HepG2 (cell line): ENCODE data around the gene OR10A2.

Source experiments
- BORCS8-MEF2B ChIP-seq: sonication (generic); formaldehyde crosslinking; IDR thresholded peaks from 2 replicates; pipeline ENCODE4 v1.8.0; 2022; ENCODE audit warnings: mild to moderate bottlenecking, missing genetic modification reagents
- CHD2 ChIP-seq: IDR thresholded peaks from 2 replicates; pipeline ENCODE4 v1.6.1; 2011; ENCODE audit warnings: low read depth, low read length, improper control_type of control experiment
- CTCF ChIP-seq: sonication (generic); formaldehyde crosslinking; IDR thresholded peaks from 2 replicates; pipeline ENCODE4 v1.5.0; 2020; ENCODE audit warnings: mild to moderate bottlenecking, missing genetic modification reagents, moderate library complexity
- EZH2 ChIP-seq: conservative IDR thresholded peaks from 2 replicates; pipeline ENCODE4 v1.6.1; 2012; ENCODE audit warnings: mild to moderate bottlenecking, low read depth, low read length, moderate library complexity
- HNF1A ChIP-seq, 2 experiments: sonication (generic) in 1 of 2; formaldehyde crosslinking in 1 of 2; IDR thresholded peaks; 2 replicates each; pipeline versions ENCODE4 v1.4.0 to v1.6.1; 2016 to 2020; ENCODE audit warnings: borderline replicate concordance in 1 of 2, low read depth in 1 of 2, mild to moderate bottlenecking in 1 of 2, missing genetic modification reagents in 1 of 2
- JUN ChIP-seq: sonication (generic); formaldehyde crosslinking; IDR thresholded peaks from 2 replicates; pipeline ENCODE4 v1.4.0; 2020; ENCODE audit warnings: mild to moderate bottlenecking, missing genetic modification reagents
- KDM1A ChIP-seq: IDR thresholded peaks from 2 replicates; pipeline ENCODE4 v1.6.1; 2016; ENCODE audit warnings: missing compliant biosample characterization
- MAFF ChIP-seq: IDR thresholded peaks from 2 replicates; pipeline ENCODE4 v1.6.1; 2011; ENCODE audit warnings: low read depth, low read length, improper control_type of control experiment
- MYC ChIP-seq: sonication (generic); formaldehyde crosslinking; IDR thresholded peaks from 2 replicates; pipeline ENCODE4 v1.9.0; 2021; ENCODE audit warnings: missing genetic modification reagents, borderline replicate concordance
- PCBP2 ChIP-seq: fragments of 200-400 bp; formaldehyde crosslinking; optimal IDR thresholded peaks from 2 replicates; pipeline ENCODE3; 2018; ENCODE audit warnings: low read length, low read depth; ENCODE audit not compliant: poor library complexity, severe bottlenecking
- ZFX ChIP-seq: sonication (generic); formaldehyde crosslinking; IDR thresholded peaks from 2 replicates; pipeline ENCODE4 v1.4.0; 2020; ENCODE audit warnings: mild to moderate bottlenecking, low read depth, missing genetic modification reagents, moderate library complexity
- ZNF24 ChIP-seq: fragments of 450-650 bp; IDR thresholded peaks from 2 replicates; pipeline ENCODE4 v1.6.1; 2017; ENCODE audit warnings: antibody characterized with exemption, mild to moderate bottlenecking

- TF ChIP-seq CTCF (CRISPR knock-in tag): no peak
- no peak for TF ChIP-seq MYC (CRISPR knock-in tag)
- TF ChIP-seq KDM1A (CRISPR knock-in tag): no peak
- TF ChIP-seq MAFF: peak; percentile 89
- no peak for TF ChIP-seq PCBP2
- no peak for TF ChIP-seq HNF1A (IDR thresholded peaks at IDR 0.05; ENCODE audit: low read depth)
- TF ChIP-seq HNF1A (CRISPR knock-in tag; IDR thresholded peaks at IDR 0.05; ENCODE audit: borderline replicate concordance): no peak
- no peak for TF ChIP-seq ZNF24
- TF ChIP-seq ZFX: no peak
- TF ChIP-seq JUN (CRISPR knock-in tag): no peak
- TF ChIP-seq EZH2: no peak
- TF ChIP-seq BORCS8-MEF2B (CRISPR knock-in tag): no peak
- no peak for TF ChIP-seq CHD2
Observed at GRCh38 chr11:6882751-6883150, 19.9 kb downstream of the OR10A2 start.
